NB4 (cell line): ENCODE data around the gene CBFA2T2.

ENCODE experiments used
- POLR2A ChIP-seq: IDR thresholded peaks from 2 replicates; pipeline ENCODE4 v1.6.1; 2011; ENCODE audit warnings: mild to moderate bottlenecking; ENCODE audit not compliant: insufficient read length; ENCODE audit errors: extremely low read depth
- TF ChIP-seq, protein P1 (sequence below): IDR thresholded peaks from one replicate; pipeline ENCODE4 v1.5.1; 2012; ENCODE audit warnings: low read depth, low read length
- TF ChIP-seq, protein P2 (sequence below): IDR thresholded peaks from 2 replicates; pipeline ENCODE4 v1.6.1; 2011; ENCODE audit warnings: low read depth, low read length

DNA sequence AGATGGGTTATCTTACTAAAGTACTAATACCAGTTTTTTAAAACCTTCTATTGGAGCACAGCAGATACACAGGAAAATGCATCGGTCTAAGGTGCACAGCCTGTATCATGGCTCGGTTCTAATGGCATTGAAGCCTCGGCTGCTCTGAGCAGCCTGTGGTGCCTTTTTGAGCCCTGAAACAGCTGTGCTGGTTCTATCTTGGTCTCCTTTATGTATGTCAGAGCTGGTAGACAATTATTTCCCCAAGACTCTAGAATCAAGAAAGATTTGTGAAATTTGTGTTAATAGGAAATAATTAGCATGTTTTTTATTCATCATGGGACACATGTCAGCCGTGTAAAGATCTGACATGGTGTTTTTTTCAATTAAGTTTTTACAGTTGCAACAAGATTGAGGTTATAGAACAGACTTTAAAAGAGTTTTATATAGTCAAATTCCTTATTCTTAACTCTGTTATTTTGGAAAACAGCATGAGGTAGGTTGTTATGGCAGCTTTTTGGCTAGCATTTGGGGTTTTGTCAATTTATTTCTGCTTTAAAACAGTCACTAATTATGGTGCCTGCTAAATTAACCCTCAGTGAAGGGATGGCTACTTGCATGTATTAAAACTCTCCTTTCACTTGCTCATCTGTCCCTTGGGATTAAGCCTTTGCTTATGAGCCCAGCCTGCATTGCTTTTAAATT is 132.0 kb downstream of the CBFA2T2 start:
- TF ChIP-seq POLR2A, result no peak
- TF ChIP-seq, protein P1, sequence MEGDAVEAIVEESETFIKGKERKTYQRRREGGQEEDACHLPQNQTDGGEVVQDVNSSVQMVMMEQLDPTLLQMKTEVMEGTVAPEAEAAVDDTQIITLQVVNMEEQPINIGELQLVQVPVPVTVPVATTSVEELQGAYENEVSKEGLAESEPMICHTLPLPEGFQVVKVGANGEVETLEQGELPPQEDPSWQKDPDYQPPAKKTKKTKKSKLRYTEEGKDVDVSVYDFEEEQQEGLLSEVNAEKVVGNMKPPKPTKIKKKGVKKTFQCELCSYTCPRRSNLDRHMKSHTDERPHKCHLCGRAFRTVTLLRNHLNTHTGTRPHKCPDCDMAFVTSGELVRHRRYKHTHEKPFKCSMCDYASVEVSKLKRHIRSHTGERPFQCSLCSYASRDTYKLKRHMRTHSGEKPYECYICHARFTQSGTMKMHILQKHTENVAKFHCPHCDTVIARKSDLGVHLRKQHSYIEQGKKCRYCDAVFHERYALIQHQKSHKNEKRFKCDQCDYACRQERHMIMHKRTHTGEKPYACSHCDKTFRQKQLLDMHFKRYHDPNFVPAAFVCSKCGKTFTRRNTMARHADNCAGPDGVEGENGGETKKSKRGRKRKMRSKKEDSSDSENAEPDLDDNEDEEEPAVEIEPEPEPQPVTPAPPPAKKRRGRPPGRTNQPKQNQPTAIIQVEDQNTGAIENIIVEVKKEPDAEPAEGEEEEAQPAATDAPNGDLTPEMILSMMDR, result no peak
- TF ChIP-seq, protein P2, sequence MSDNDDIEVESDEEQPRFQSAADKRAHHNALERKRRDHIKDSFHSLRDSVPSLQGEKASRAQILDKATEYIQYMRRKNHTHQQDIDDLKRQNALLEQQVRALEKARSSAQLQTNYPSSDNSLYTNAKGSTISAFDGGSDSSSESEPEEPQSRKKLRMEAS, result no peak
